DMS153 treated with DMSO at 0.1 percent for 48 hours (cell line): Measurements from ENCODE around the gene BCL10.
A peak's percentile ranks its signal among the peaks of the same experiment; 100 is the strongest.

Source experiments
- DNase-seq: peaks from one replicate; lab custom pipeline; 2025; ENCODE audit not compliant: unreplicated experiment; lab: John Stamatoyannopoulos, UW

The BCL10 gene

DNA sequence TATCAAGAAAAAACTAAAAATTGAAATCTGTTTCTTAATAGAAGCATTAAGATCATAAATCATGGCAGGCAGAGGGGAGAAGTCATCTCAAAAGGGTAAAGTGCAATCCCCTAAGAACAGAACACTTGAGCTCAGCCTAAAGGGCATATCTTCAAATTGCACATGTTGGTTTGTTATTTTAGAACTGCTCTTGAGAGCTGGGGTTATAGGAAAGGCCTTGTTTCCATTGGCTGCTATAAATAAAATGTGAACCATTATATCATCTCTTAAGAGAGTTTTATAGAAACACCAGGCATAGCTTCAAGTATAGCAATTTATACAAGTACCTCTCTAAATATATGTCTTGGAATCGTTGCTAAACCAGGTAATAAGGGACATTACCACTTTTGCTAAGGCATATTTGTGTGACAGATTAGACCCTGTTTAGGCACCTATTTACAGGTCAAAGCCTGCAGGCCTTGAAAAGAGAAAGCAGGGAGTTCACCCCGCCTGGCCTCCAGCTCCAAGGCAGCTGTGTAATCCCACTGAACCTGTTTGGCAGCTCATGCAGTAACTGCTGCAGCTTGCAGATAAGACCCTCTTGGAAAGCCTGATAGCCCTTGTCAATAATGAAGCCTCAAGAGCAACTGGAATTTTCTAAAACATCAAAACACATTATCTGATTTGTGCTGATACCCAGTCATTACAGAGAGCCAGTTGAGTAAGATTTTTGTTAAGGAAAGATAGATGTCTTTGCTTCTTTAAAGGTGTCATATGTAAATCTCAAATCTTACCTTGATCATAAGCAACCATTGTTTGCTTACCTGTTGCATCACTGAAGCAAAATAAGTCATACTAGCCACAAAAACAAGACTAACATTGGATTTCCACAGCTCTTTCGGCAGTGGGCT lies 51.5 kb downstream of the BCL10 start:
- peak; percentile 95 for DNase-seq

GRCh38 chr1:85224295-85224694 lies 52.1 kb downstream of the BCL10 start:
- no peak for DNase-seq

DNA sequence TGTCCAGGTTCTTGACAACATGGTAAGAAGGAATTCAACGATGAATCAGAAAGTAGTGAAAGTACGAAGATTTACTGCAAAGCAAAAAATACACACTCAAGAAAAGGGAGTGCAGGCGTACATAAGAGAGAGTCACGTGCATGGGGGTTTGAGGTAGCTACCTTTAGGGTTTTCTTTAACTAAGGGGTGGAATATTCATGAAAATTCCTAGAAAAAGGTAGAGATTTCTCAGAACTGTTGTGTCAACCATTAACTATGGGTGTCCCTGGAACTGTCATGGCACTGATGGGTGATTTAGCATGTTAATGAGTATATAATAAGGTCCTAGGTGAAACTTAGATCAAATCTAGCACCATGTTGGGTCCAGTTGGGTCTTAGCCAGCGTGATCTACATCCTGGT lies 53.1 kb downstream of the BCL10 start:
- DNase-seq: no peak

GRCh38 chr1:85220756-85221201 lies 55.7 kb downstream of the BCL10 start:
- DNase-seq: no peak

DNA sequence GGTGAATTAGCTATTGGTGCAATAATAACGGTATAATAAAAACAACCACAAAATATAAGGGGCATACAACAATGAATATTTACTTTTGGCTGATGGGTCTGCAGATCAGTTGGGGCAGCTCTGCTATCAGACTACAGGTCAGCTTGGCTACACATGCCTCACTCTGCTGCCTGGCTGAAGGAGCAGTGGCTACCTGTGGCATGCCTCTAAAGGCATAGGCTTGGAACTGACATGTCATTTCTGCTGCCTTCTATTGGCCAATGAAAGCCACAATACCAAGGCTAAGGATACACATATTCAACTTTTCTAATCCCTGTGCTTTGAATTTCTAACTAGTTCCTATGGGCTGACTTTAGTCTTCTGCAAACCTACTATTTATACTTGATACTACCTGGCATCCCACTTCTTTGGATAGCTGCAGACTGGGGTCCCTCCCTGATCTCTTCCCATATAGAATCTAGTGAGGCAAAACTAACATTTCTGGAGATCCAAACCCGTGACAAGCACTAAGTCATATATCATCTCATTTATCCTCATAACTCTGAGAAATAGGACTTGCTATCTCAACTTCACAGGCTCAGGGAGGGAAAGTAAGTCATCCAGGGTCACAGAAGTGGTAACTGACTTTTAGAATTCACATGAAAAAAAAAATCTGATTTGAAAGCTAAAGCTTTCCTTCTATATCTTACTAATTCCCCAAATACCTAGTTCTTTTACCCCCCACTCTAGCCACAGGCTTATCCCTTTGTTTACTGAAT lies 56.4 kb downstream of the BCL10 start:
- no peak for DNase-seq

DNA sequence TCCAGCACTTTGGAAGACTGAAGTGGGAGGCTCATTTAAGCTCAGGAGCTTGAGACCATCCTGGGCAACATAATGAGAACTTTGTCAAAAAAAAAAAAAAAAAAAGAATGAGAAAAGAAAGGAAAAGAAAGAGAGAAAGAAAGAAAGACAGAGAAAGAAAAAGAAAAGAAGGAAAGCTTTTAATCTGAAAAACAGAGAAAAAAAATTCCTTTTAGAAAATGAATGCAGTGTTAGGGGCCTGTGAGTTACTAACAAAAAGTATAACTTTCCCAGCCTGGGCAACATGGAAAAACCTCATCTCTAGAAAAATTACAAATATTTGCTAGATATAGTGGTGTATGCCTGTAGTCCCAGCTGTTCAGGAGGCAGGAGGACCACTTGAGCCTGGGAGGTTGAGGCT lies 59.7 kb downstream of the BCL10 start:
- no peak for DNase-seq
